GM23338 (cell line): Measurements from ENCODE around the gene XPNPEP1.

Experiments
- CREB1 ChIP-seq: fragments of 250-450 bp; sonication (Bioruptor Pico); IDR thresholded peaks from 2 replicates; pipeline ENCODE4 v1.5.0; 2020; ENCODE audit warnings: low read depth, mild to moderate bottlenecking, moderate library complexity
- CTCF ChIP-seq, 2 experiments: fragments of 200-600 bp in 1 of 2; sonication (generic) in 1 of 2; conservative IDR thresholded peaks; 2 replicates each; pipeline versions ENCODE4 v1.5.1 to v1.6.1; 2016 to 2017; ENCODE audit warnings: antibody characterized with exemption in 2 of 2, low read depth in 2 of 2, mild to moderate bottlenecking in 2 of 2, moderate library complexity in 1 of 2
- ETS1 ChIP-seq: IDR thresholded peaks from 2 replicates; pipeline ENCODE4 v1.6.1; 2016; ENCODE audit warnings: antibody characterized with exemption
- EZH2 ChIP-seq: fragments of 200-600 bp; sonication (generic); IDR thresholded peaks from one replicate; pipeline ENCODE4 v1.8.0; 2017; ENCODE audit warnings: antibody characterized with exemption, mild to moderate bottlenecking, low read depth; ENCODE audit not compliant: unreplicated experiment
- EZH2phosphoT487 ChIP-seq: fragments of 200-600 bp; sonication (generic); IDR thresholded peaks from one replicate; pipeline ENCODE4 v1.8.1; 2018; ENCODE audit warnings: antibody characterized with exemption; ENCODE audit not compliant: unreplicated experiment
- JUNB ChIP-seq: IDR thresholded peaks from one replicate; pipeline ENCODE4 v1.6.1; 2016; ENCODE audit warnings: antibody characterized with exemption; ENCODE audit not compliant: unreplicated experiment
- NANOG ChIP-seq: IDR thresholded peaks from 2 replicates; pipeline ENCODE4 v1.6.1; 2016; ENCODE audit warnings: antibody characterized with exemption, borderline replicate concordance
- POLR2AphosphoS5 ChIP-seq: IDR thresholded peaks from 2 replicates; pipeline ENCODE4 v1.6.1; 2016; ENCODE audit warnings: antibody characterized with exemption, low read depth
- REST ChIP-seq: IDR thresholded peaks from one replicate; pipeline ENCODE4 v1.6.1; 2018; ENCODE audit warnings: antibody characterized with exemption; ENCODE audit not compliant: unreplicated experiment
- STAT1 ChIP-seq: IDR thresholded peaks from one replicate; pipeline ENCODE4 v1.6.1; 2016; ENCODE audit warnings: antibody characterized with exemption; ENCODE audit not compliant: unreplicated experiment
- ZNF331 ChIP-seq: fragments of 250-450 bp; sonication (Bioruptor Pico); IDR thresholded peaks from 2 replicates; pipeline ENCODE4 v1.5.0; 2020; ENCODE audit warnings: low read depth, mild to moderate bottlenecking, moderate library complexity
- ZNF462 ChIP-seq: fragments of 250-450 bp; sonication (Bioruptor Pico); IDR thresholded peaks from 2 replicates; pipeline ENCODE4 v1.5.0; 2020; ENCODE audit warnings: mild to moderate bottlenecking, moderate library complexity

- no peak for TF ChIP-seq CTCF (conservative IDR thresholded peaks at IDR 0.05; ENCODE audit: low read depth in 2 of 2)
- no peak for TF ChIP-seq POLR2AphosphoS5
- TF ChIP-seq CREB1 (CRISPR knock-in tag) = no peak
- no peak for TF ChIP-seq EZH2
- no peak for TF ChIP-seq STAT1
- TF ChIP-seq ZNF331 (CRISPR knock-in tag) = no peak
- TF ChIP-seq REST = no peak
- no peak for TF ChIP-seq EZH2phosphoT487
- no peak for TF ChIP-seq ZNF462 (CRISPR knock-in tag)
- no peak for TF ChIP-seq ETS1
- no peak for TF ChIP-seq NANOG
- no peak for TF ChIP-seq JUNB
Measured at GRCh38 chr10:109887776-109888175, 35.5 kb downstream of the XPNPEP1 start.
